ENCODE data around the gene TRABD2B.

TRABD2B gene

DNA sequence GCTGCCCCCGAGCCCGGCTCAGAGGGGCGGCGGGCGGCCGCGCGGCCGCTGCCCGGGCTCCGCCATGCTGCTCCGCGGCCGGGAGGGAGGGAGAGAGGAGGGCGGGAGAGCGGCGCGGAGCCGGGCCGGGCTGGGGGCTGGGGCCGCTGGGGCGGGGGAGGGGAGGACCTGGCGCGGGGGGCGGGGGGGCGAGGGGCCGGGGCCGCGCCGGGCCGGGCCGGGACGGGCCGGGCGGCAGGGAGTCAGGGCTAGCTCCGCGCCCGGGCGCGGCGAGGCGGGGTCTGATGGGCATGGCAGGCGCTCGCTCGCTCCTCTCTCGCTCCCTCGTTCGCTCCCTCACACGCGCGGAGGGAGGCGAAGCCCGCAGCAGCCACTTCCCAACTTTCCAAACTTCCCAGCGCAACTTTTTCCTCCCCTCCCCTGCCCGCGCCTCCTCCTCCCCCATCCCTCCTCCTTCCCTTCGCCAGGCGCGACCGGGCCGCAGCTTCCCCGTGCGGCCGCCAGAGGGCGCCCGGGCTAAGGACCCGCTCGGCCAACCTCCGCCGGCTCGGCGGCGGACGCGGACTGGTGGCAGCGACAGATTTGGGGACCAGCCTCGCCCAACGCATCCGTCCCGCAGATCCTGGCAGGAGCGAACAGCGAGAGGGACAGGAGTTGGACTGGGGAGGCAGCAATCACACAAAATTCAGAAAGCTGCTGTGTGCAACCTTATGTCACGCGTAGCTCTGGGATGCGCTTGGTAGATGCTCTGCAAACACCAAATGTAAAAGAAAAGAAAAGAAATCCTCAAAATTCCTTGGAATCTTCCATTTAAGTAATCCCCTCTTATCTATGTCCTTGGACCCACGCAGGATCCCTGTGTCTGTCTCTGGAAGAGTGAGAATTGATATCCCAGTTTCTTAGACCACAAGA is at the start of gene TRABD2B:
TSS of gene TRABD2B (minus strand) at position 97 of the 912 bp plus-strand sequence.
- DNase-seq (ENCODE audit: low read depth) = peak; percentile 69
- TF ChIP-seq, protein P1, sequence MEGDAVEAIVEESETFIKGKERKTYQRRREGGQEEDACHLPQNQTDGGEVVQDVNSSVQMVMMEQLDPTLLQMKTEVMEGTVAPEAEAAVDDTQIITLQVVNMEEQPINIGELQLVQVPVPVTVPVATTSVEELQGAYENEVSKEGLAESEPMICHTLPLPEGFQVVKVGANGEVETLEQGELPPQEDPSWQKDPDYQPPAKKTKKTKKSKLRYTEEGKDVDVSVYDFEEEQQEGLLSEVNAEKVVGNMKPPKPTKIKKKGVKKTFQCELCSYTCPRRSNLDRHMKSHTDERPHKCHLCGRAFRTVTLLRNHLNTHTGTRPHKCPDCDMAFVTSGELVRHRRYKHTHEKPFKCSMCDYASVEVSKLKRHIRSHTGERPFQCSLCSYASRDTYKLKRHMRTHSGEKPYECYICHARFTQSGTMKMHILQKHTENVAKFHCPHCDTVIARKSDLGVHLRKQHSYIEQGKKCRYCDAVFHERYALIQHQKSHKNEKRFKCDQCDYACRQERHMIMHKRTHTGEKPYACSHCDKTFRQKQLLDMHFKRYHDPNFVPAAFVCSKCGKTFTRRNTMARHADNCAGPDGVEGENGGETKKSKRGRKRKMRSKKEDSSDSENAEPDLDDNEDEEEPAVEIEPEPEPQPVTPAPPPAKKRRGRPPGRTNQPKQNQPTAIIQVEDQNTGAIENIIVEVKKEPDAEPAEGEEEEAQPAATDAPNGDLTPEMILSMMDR (IDR thresholded peaks at IDR 0.05; ENCODE audit: low read length, missing control alignments) = peak; percentile 50
- peak within 1 kb of the TSS; percentile 47 for H3K4me3 ChIP-seq (replicated peaks; ENCODE audit: low read depth, low read length)

DNA sequence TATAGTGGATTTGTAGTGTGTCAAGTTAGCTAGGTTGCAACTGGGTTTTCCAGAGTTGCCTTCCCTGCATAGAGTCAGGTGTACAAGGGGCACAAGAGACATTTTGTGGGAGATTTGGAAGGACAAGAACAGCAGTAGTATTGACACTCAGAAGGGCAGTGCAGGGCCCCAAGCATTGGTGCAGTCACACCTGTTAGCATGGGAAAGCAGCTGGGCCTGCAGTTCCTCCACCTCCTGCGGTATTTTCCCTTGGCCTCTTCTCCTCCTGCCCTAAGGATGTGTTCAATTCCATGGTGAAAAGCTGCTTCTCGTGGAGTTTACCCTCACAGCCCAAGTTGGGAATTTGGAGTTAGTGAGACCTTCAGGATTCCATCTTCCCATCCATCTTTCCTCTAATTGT is 47.1 kb upstream of the TRABD2B start:
- DNase-seq (ENCODE audit: low read depth) = no peak
- H3K4me3 ChIP-seq (replicated peaks; ENCODE audit: low read depth, low read length) = no peak overlapping the region
- TF ChIP-seq, protein P1 (IDR thresholded peaks at IDR 0.05; ENCODE audit: low read length, missing control alignments) = no peak

DNA sequence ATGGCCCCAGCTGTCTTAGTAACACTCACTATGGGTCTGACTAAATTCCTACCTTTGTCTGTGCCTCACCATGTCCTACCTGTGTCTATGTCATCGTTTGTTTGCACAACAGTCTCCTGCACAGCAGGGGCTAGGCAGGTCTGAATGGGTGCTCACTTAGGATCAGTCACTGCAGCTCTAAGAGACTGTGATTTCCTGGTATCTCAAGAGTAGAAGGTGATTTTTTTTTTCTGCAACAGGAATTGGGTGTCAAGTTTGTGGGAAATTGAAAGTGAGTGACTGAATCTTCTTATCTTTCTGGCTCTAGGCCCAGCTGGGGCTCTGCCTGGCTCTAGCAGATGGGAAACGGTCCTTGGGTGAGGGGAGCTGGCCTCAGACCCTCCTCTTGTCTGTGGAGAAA is 46.4 kb upstream of the TRABD2B start:
- no peak overlapping the region for H3K4me3 ChIP-seq (replicated peaks; ENCODE audit: low read depth, low read length)
- no peak for DNase-seq (ENCODE audit: low read depth)
- TF ChIP-seq, protein P1 (IDR thresholded peaks at IDR 0.05; ENCODE audit: low read length, missing control alignments) = no peak

DNA sequence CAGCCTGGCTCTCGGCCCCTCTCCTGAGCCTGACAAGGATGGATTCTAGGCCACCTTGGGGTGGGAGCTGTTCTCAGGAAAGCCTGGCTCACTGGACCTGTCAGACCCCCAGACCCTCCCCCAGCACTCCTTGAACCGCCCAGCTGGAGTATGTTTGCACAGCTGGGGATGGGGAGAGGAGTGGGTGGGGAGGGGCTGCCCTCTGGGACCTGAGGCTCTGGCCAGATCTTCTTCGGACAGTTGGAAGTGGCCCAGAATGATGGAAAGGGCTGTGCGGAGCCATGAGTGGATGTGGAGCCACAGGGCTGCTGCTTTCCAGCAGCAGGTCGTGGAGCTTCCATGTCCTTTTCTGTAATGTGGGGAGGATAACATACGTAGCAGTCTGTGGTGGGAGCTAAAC is 43.0 kb upstream of the TRABD2B start:
- H3K4me3 ChIP-seq (replicated peaks; ENCODE audit: low read depth, low read length) = no peak overlapping the region
- TF ChIP-seq, protein P1 (IDR thresholded peaks at IDR 0.05; ENCODE audit: low read length, missing control alignments) = no peak
- no peak for DNase-seq (ENCODE audit: low read depth)

DNA sequence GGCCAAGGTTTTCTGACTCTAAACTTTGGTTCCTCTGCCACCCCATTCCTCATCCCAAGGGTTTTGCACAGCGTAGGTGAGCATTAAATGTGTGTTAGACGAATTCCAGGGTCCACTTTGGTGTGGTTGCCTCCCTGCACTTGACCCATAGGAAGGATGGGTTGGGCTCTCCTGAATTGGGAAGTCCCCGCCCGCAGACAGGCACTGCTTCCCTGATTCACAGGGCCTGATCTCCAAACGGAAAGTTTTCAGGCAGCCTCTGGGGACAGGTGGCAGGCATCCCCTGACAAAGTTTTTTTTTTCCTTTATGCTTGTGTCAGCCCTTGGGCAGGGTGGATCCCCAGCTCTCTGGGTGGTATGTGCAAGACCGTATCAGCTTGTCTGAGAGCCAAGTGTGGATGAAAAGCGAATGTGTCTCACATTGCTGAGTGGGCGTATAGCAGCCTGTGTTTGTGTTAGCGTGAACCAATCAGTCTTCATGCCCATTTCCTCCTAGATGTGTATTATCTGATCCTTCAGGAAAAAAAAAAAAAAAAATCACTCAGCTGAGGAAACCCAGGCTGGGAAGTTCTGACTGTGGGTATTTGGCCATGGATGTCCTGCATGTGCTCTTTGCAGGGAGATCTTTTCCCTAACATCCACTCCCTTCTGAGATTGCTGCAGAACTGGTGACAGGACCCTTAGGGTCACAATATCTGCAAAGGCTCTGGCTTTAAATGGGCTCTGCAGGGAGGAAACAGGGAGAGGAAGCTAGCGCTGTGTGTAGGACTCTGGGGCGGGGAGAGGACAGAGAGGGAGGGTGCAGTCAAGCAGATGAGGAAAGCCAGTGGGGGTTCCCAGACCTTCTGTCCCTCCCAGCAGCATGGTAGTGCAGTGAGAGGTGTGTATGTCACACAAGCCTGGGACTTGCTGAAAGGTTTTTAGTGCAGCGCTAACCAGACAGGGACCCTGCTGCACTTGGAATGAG is 42.2 kb upstream of the TRABD2B start:
- peak; percentile 26 for DNase-seq (ENCODE audit: low read depth)
- TF ChIP-seq, protein P1 (IDR thresholded peaks at IDR 0.05; ENCODE audit: low read length, missing control alignments) = no peak
- no peak overlapping the region for H3K4me3 ChIP-seq (replicated peaks; ENCODE audit: low read depth, low read length)

DNA sequence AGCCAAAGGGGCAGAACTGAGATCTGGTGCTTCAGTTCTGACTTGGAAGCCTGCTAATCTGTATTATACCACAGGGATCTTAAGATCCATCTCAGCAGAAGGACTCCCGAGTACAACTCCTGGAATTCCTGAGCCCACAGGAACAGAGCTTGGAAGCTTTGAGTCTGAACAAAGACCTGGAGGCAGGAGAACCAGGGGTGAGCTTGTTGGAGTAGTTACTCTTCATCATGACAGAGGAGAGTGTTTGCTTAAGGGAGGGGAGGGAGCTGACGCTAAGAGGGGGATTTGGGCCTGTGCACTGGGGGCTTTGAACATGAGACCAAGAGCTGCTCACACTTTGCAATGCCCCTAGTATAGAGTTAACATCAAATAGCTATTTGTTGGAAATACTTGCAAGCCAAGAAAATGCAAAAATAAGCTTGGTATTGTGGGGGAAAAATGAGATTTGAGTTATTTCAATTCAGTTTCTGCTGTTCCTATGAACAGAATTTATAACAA is 41.1 kb upstream of the TRABD2B start:
- DNase-seq (ENCODE audit: low read depth) = no peak
- TF ChIP-seq, protein P1 (IDR thresholded peaks at IDR 0.05; ENCODE audit: low read length, missing control alignments) = no peak

More for the DNA sequence above, 41.1 kb upstream of the TRABD2B start:
- no peak overlapping the region for H3K4me3 ChIP-seq (replicated peaks; ENCODE audit: low read depth, low read length)

Data from fibroblast of pulmonary artery (primary cell).